Measurements from ENCODE around the gene PRKCA. TPM values are rescaled to one million over a fixed set of nuclear protein-coding genes. Genes with fewer than 3 reads are reported as not detected.

PRKCA gene
- total and polyA plus RNA-seq, 9 donors: 9.1 to 67.6 (median 37.2) TPM

DNA sequence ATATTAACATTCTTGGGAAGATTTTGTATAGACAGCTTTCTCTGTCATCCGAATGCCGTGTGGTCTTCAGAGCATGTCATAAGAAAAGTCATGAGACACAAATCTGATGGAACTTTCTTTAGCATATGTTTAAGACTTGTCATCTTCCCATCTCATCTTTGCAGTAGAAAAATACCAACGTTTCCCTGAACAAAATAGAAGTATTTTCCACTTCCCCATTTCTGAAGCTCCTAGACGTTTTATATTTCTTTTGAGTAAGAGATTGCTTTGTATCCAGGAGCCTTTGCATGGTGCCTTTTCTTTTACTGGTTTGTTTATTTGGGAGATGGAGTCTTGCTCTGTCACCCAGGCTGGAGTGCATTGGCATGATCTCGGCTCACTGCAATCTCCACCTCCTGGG, 235.1 kb downstream of the PRKCA start:
- peaks cover 27% of the 10 kb centered on the region for H3K4me1 ChIP-seq (ENCODE audit: insufficient read depth)
- H3K36me3 ChIP-seq: no peaks in the 10 kb centered on the region
- WGBS, 3 donors: 88 to 91% (median 89%) methylated on average over 5 of the region's 5 CpGs
- no peak overlapping the region for H3K27ac ChIP-seq
- no peaks in the 10 kb centered on the region for H3K27me3 ChIP-seq
- DNase-seq: no peak
- intact Hi-C loops (cut with DNase I): no loop called here
- H3K4me3 ChIP-seq: no peak overlapping the region
- TF ChIP-seq EP300 (IDR thresholded peaks at IDR 0.05): no peak
- TF ChIP-seq, protein P1, sequence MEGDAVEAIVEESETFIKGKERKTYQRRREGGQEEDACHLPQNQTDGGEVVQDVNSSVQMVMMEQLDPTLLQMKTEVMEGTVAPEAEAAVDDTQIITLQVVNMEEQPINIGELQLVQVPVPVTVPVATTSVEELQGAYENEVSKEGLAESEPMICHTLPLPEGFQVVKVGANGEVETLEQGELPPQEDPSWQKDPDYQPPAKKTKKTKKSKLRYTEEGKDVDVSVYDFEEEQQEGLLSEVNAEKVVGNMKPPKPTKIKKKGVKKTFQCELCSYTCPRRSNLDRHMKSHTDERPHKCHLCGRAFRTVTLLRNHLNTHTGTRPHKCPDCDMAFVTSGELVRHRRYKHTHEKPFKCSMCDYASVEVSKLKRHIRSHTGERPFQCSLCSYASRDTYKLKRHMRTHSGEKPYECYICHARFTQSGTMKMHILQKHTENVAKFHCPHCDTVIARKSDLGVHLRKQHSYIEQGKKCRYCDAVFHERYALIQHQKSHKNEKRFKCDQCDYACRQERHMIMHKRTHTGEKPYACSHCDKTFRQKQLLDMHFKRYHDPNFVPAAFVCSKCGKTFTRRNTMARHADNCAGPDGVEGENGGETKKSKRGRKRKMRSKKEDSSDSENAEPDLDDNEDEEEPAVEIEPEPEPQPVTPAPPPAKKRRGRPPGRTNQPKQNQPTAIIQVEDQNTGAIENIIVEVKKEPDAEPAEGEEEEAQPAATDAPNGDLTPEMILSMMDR (IDR thresholded peaks at IDR 0.05): no peak
- TF ChIP-seq POLR2A (IDR thresholded peaks at IDR 0.05): no peak
- H3K9me3 ChIP-seq: no peaks in the 10 kb centered on the region

DNA sequence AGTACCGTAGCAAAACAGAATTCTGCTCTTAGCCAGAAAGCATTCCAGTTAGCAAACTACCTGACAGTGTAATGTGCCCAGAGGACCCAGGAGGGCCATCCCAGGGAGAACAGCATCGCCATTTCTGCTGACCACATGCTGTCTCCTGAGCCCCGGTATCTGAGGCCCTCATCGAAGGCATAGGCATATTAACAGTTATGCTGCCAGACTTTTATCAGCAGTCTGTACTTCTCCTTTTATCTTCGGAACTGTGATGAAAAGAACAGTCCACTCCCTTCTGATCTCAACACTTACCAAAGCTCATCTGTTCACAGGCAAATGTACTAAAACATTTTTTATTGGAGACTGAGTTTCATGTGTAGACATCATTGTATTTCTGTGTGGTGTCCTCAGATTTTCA, 236.4 kb downstream of the PRKCA start:
- peak overlapping the region in 1 of 2 donors; percentile 80 for H3K27ac ChIP-seq
- peaks cover 21% of the 10 kb centered on the region for H3K4me1 ChIP-seq (ENCODE audit: insufficient read depth)
- H3K9me3 ChIP-seq: no peaks in the 10 kb centered on the region
- H3K4me3 ChIP-seq: no peak overlapping the region
- H3K36me3 ChIP-seq: no peaks in the 10 kb centered on the region
- intact Hi-C loops (cut with DNase I): no loop called here
- DNase-seq: no peak
- WGBS, 3 donors: 50 to 63% (median 60%) methylated on average over 5 of the region's 5 CpGs
- no peaks in the 10 kb centered on the region for H3K27me3 ChIP-seq
- no peak for TF ChIP-seq EP300 (IDR thresholded peaks at IDR 0.05)

DNA sequence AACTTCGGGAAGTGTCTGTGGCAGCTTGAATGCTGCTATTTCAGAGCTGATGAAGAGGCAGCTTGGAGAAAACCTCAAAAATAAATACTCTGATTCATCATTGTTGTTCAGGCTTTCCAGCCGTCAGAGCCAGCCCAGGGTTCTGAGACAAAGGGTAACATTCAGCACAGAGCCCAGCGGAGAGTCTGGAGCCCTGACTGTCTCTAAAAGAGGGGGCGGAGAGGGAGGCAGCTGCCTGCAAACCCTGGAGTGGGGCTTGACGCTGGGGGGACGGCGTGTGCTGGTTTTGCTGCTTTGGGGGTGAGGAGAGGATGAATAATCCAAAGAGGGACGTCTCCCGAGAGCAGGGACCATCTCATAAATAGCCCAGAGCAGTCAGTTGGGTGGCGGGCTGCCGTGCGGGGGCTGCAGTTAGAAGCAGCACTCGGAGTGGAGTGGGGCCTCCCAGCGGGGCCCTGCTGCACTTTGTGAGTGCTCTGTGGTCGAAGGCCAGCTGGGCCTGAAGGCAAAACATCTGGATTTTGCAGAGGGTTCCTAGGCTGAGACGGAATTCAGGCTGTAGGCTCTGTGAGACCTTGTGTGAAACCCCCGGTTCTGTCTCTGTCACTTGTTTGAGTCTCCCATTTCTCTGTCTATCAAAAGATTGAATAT, 237.8 kb downstream of the PRKCA start:
- intact Hi-C loops (cut with DNase I): loop anchor here in 1 of 4 donors (10.0 kb wide), 1 partner anchor 235 kb away; the partner anchor contains the start of gene PRKCA
- Histone ChIP-seq H3K9me3 (no peaks in the 10 kb centered on the region), H3K27me3 (no peaks in the 10 kb centered on the region), H3K27ac (peak overlapping the region in 1 of 2 donors; percentile 80), H3K36me3 (no peaks in the 10 kb centered on the region), H3K4me3 (no peak overlapping the region), H3K4me1 (ENCODE audit: insufficient read depth) (peaks cover 23% of the 10 kb centered on the region)
- 9 to 20% (median 10%) methylated on average over 17 of the region's 17 CpGs for WGBS, 3 donors
- TF ChIP-seq POLR2A (IDR thresholded peaks at IDR 0.05) (no peak), EP300 (IDR thresholded peaks at IDR 0.05) (no peak)
- TF ChIP-seq, protein P1 (IDR thresholded peaks at IDR 0.05): peak in 1 of 3 donors; percentile 14
- DNase-seq: peak; percentile 54 to 73 (median 62)

DNA sequence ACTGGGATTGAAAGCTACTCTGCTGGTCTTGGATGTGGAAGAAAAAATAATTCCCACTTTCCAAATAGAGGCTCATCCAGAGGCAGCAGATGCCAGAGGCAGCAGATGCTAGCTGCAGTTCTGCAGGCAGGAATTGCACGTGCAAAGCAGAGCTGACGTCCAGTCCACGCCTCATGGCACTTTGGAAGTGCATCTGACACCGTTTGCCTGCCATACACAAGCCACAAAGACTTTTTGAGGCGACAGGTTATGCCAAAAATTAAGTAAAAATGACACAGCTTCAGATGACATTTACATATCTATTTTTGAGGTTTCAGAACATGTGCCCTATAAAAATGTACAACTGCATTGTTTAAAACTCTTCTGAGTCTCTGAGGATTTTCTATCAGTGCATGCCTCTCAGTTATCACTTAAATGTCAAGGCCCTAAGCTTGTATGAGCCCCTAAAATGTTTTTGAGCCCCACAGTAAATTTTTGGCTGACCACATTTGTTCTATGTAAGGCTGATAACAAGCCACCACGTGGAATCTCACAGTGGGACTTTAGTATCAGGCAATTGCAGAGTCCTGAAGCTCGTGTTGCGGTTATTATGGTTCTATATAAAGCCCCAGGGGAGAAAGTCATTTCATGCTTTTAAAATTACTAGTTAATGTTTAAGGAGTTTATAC, 239.2 kb downstream of the PRKCA start:
- H3K4me1 ChIP-seq (ENCODE audit: insufficient read depth): peaks cover 21% of the 10 kb centered on the region
- 30 to 35% (median 35%) methylated on average over 8 of the region's 8 CpGs for WGBS, 3 donors
- TF ChIP-seq POLR2A (IDR thresholded peaks at IDR 0.05) (no peak), EP300 (IDR thresholded peaks at IDR 0.05) (no peak)
- TF ChIP-seq, protein P1 (IDR thresholded peaks at IDR 0.05): no peak
- H3K4me3 ChIP-seq: no peak overlapping the region
- no peaks in the 10 kb centered on the region for H3K9me3 ChIP-seq
- H3K36me3 ChIP-seq: no peaks in the 10 kb centered on the region
- no peaks in the 10 kb centered on the region for H3K27me3 ChIP-seq
- intact Hi-C loops (cut with DNase I): loop anchor here in 1 of 4 donors (10.0 kb wide), 1 partner anchor 237 kb away; the partner anchor contains the start of gene PRKCA
- peak overlapping the region in 1 of 2 donors; percentile 80 for H3K27ac ChIP-seq
- peak in 3 of 5 donors; percentile 34 to 51 (median 49) for DNase-seq

All from ovary (tissue), 9 donors.